GM21390 (cell line): ENCODE measurements around the gene CCDC57.
"Not testable (repeated sequence)": the region's sequence is repeated elsewhere in the genome, so short reads cannot be mapped to it uniquely, and the experiment has no call there.

Source experiments
- ATAC-seq: cut with Tn5 transposase; IDR thresholded peaks from one replicate; pipeline ENCODE4 v1.9.1; 2021; ENCODE audit not compliant: unreplicated experiment

The CCDC57 gene

DNA sequence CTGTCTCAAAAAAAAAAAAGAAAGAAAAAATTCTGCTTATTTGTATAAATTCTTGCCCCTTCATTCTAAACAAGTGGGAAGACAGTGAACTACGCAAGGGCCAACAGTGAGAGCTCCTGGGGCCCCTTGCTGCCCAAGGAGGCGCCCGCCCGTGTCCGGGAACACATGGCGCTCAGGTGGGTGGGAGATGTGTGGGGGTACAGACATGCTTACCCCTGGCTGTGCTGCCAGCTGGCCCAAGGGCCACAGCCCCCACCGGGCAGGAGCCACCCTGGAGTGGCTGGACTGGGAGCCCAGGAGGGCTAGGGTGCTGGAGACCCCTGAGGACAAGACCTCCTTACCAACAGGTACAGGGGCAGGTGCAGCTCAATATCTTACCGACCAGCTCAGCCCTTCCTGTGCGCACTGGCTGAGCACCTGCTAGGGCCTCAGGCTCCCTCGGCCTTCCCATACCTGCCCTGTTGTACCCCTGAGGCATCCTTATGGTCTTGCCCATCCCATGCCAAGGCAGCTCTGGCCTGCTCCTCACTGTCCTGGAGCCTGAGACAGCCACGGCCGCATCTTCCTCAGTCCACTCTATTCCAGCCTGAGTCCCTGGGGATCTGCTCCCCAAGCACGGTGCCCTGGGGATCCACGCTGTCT is 56.2 kb downstream of the CCDC57 start:
- ATAC-seq = no peak

GRCh38 chr17:82155606-82156005 is 57.0 kb downstream of the CCDC57 start:
- no peak for ATAC-seq

GRCh38 chr17:82154881-82155331 is 57.7 kb downstream of the CCDC57 start:
- ATAC-seq = no peak

- ATAC-seq = no peak
These were observed 58.8 kb downstream of the CCDC57 start for GRCh38 chr17:82153745-82154375.

DNA sequence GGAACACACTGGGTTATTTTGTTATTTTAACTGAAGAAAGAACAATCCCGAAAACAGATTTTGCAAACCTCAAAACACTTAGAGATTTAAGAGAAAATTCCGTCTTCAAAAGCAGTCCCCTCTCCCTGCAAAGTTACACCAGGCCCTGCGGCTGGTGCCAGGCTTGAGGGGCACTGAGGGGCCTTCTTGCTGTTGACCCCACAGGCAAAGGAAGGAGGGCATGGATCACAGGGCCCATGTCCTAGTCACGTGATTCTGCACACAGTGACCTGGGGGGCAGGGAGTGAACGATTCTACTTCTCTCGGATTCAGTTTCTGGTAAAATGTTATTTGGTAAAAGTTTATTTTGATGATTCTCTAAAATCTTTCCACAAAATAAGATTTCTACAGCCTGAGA is 59.3 kb downstream of the CCDC57 start:
- ATAC-seq = no peak

DNA sequence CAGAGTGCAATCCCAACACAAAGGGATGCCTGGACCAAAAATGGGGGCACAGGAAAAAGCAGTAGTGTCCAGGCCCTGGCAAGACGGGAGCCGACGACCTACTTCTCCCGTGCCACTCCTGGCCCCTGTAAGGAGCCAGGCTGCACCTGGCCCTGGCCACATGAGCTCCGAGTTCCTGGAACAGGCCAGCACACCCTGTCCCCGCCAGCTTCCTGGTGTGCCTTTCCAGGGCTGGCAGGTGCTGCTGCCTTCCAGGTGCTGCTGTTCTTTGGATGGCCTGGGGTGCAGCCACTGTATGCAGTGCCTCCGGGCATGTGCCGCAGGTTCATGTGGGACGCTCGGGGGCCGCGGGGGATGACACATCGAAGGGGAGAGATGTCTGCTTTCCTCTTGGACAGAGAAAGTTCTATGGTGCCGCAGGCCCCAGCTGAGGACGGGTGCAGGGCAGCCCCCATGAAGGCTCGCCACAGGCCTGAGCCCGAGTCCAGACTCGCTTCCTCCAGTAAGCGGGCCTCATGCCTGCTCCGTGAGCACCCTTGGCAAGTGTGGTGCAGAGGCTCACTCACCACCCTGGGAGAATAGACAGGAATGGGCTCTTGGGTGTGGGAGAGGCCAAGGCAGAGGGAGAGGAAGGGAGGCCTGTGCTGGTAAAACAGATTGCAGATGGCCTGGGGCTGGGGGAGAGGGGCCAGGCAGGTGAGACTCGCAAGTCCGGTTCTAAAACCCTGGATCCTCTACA is 59.9 kb downstream of the CCDC57 start:
- ATAC-seq = no peak

DNA sequence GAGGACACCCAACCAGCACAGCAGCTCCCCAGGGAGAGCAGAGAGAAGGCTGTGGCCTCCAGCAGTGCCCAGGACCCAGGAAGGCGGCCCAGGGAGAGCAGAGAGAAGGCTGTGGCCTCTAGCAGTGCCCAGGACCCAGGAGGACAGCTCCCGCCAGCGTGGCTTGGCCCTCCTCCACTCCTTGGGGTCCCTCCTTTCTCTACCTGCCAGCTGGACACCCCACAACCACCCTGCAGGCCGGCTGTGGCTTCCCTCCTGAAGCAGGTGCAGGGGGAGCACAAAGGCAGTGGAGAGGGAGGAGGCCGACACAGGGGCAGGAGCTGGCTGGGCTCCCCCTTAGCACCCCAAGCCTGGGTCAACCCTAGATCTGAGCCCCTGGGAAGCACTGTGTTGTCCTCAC is 60.5 kb downstream of the CCDC57 start:
- ATAC-seq = no peak

- ATAC-seq = no peak
These were observed 61.3 kb downstream of the CCDC57 start for GRCh38 chr17:82151106-82151957.

DNA sequence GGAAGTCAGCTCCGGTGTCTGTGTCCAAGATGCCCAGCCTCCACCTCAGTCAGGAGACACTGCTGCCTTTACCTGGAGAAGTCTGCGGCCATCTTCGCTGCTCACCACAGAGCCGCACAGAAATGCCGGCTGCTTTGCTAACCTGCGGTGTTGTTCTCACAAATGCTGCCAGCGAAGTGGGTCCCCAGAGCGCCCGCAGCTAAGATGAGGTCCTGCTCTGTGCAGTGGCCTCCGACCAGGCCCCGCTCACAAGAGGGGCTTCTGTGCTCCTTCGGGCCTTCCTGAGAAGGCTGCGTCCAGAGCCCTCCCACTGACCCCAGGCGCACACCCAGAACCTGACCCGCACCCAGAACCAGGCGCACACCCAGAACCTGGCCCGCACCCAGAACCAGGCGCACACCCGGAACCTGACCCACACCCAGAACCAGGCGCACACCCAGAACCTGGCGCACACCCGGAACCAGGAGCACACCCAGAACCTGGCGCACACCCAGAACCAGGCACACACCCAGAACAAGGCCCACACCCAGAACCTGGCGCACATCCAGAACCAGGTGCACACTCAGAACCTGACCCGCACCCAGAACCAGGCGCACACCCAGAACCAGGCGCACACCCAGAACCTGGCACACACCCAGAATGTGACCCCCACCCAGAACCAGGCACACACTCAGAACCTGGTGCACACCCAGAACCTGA is 63.1 kb downstream of the CCDC57 start:
- no peak for ATAC-seq

DNA sequence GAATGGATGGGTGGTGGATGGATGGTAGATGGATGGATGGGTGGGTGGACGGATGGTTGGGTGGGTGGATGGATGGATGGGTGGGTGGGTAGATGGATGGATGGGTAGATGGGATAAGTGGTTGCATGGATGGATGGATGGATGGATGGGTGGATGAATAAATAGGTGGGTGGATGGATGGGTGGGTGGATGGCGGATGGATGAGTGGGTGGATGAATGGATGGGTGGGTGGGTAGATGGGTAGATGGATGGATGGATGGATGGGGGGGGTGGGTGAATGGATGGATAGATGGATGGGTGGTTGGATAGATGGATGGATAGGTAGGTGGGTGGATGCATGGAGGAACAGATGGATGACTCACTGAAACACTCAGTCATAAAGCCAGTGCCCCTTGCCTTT is 63.6 kb downstream of the CCDC57 start:
- ATAC-seq = no peak

DNA sequence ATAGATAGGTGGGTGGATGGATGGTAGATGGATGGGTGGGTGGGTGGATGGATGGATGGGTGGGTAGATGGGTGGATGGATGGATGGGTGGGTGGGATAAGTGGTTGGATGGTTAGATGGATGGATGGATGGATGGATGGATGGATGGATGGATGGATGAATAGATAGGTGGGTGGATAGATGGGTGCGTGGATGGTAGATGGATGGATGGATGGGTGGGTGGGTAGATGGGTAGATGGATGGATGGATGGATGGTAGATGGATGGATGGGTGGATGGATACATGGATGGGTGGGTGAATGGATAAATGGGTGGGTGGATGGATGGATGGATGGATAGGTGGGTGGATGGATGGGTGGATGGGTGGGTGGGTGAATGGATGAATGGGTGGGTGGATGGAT is 64.6 kb downstream of the CCDC57 start:
- ATAC-seq = no peak

DNA sequence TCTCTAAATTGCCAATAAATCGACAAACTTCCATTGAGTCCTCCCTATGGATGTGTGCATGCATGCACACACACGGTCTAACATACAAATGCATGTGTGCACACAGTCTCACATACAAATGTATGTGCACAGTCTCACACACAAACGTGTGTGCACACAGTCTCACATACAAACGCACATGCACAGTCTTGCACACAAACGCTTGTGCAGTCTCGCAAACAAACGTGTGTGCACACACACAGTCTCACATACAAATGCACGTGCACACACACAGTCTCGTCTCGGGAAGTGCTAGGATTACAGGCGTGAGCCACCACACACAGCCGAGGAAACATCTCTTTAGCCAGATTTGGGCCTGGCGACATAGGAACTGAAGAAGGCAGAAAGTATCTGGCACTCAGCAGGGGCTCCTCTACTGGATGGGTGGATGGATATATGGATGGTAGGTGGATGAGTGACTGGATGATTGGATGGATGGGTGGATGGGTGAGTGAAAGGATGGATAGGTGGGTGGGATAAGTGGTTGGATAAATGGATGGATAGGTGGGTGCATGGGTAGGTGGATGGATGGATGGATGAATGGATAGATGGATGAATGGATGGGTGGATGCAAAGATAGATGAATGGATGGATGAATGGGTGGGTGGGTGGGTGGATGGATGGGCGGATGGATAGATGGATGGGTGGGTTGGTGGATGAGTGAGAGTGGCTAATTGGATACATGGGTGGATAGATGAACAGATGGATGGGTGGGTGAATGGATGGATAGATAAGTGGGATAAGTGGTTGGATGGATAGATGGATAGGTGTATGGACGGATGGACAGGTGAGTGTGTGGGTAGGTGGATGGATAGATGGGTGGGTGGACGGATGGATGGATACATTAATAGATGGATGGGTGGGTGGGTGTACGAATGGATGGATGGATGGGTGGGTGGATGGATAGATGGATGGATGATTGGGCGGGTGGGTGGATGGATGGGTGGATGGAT is 65.7 kb downstream of the CCDC57 start:
- no peak for ATAC-seq

- ATAC-seq = no peak
These were observed 67.0 kb downstream of the CCDC57 start for GRCh38 chr17:82145550-82146155.

DNA sequence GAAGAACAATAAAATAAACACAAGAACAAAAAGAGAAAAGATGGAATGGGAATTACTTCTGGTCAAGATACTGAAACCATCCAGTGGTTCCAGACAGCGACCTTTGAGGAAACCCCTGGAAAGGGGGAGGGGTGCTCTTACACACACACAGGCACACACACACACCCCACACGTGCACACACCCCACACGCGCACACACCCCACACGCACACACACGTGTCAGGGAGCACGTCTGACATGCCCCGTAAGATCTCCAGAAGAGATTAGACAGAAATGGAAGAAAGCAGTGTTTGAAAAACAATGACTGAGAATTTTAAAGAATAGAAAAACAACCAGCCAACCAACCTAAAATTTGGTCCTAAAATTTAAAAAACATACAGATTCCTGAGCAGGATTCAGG is 69.3 kb downstream of the CCDC57 start:
- no peak for ATAC-seq

- not testable (repeated sequence) for ATAC-seq
These were observed 72.7 kb downstream of the CCDC57 start for GRCh38 chr17:82139961-82140360.

DNA sequence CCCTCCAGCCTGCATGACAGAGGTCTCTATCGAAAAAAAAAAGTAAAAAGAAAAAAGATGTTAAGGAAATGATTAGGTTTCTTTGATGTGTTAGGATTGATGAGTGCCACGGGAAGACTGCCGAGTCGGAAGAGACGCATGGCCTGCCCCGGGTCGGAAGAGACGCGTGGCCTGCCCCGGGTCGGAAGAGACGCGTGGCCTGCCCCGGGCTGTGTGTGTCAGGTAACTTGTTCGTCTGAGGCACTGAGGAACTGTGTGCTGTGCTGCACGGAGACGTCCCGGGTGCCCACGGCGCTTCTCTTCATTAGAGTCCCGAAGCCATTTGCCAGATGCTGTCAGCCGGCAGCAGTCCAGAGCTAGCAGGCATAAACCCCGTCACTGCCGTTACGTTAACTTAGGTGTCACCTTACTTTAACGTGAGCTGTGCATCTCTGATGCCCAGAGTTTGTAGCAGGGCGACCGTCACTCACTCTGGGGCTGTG is 74.1 kb downstream of the CCDC57 start:
- ATAC-seq = no peak

- ATAC-seq = no peak
These were observed 78.5 kb downstream of the CCDC57 start for GRCh38 chr17:82134101-82134500.

- not testable (repeated sequence) for ATAC-seq
These were observed 79.3 kb downstream of the CCDC57 start for GRCh38 chr17:82133166-82133953.
